ENCODE results near the gene HIBADH. TPM values are rescaled to one million over a fixed set of nuclear protein-coding genes. Genes with fewer than 3 reads are reported as not detected.

The HIBADH gene
- total RNA-seq, 1 donor from 2014 or later = 38.1 TPM

- Histone ChIP-seq H3K27me3 (no peaks in the 10 kb centered on the region), H3K4me1 (no peaks in the 10 kb centered on the region), H3K4me3 (no peak overlapping the region), H3K9me3 (no peaks in the 10 kb centered on the region), H3K36me3 (no peaks in the 10 kb centered on the region), H3K27ac (no peak overlapping the region)
- TF ChIP-seq POLR2AphosphoS5 (IDR thresholded peaks at IDR 0.05; ENCODE audit: insufficient read depth in 1 of 2, low read depth in 1 of 2) = no peak
- no peak for TF ChIP-seq POLR2A (IDR thresholded peaks at IDR 0.05)
- no peak for TF ChIP-seq CTCF (IDR thresholded peaks at IDR 0.05)
- intact Hi-C loops (cut with DNase I) = no loop called here
- DNase-seq (ENCODE audit: extremely low spot score in 2 of 2) = no peak
Observed at GRCh38 chr7:27587429-27587828, 75.3 kb downstream of the HIBADH start.

GRCh38 chr7:27586825-27587224 lies 75.9 kb downstream of the HIBADH start:
- Histone ChIP-seq H3K36me3 (no peaks in the 10 kb centered on the region), H3K27me3 (no peaks in the 10 kb centered on the region), H3K9me3 (no peaks in the 10 kb centered on the region), H3K27ac (no peak overlapping the region), H3K4me3 (no peak overlapping the region), H3K4me1 (no peaks in the 10 kb centered on the region)
- intact Hi-C loops (cut with DNase I) = no loop called here
- no peak for TF ChIP-seq POLR2A (IDR thresholded peaks at IDR 0.05)
- no peak for TF ChIP-seq CTCF (IDR thresholded peaks at IDR 0.05)
- no peak for TF ChIP-seq POLR2AphosphoS5 (IDR thresholded peaks at IDR 0.05; ENCODE audit: insufficient read depth in 1 of 2, low read depth in 1 of 2)
- DNase-seq (ENCODE audit: extremely low spot score in 2 of 2) = no peak

- Histone ChIP-seq H3K4me3 (no peak overlapping the region), H3K4me1 (no peaks in the 10 kb centered on the region), H3K27me3 (no peaks in the 10 kb centered on the region), H3K27ac (no peak overlapping the region), H3K36me3 (no peaks in the 10 kb centered on the region), H3K9me3 (no peaks in the 10 kb centered on the region)
- TF ChIP-seq POLR2AphosphoS5 (IDR thresholded peaks at IDR 0.05; ENCODE audit: insufficient read depth in 1 of 2, low read depth in 1 of 2) (no peak), CTCF (IDR thresholded peaks at IDR 0.05) (no peak), POLR2A (IDR thresholded peaks at IDR 0.05) (no peak)
- intact Hi-C loops (cut with DNase I) = no loop called here
- no peak for DNase-seq (ENCODE audit: extremely low spot score in 2 of 2)
Observed at GRCh38 chr7:27585781-27586447, 76.8 kb downstream of the HIBADH start.

DNA sequence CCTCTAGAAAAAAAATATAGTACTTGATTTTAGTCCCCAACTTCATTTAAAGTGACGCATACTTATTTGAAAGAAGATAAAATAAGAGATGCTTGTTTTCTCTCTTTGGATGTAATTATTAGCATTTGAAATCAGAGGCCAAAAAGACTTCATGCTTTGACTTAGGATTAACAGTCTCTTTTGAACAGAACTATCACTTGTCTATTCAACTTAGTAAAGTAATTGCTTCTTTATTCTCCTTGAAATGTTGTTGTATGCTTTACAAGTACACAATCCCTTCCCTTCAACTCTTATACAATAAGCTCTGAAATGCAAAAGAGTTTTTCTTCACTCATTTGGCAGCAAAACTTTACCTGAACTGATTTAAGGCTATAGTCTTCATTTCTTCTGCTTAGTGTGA lies 80.8 kb downstream of the HIBADH start:
- no peak for TF ChIP-seq POLR2A (IDR thresholded peaks at IDR 0.05)
- no peak for TF ChIP-seq CTCF (IDR thresholded peaks at IDR 0.05)
- no peak for TF ChIP-seq POLR2AphosphoS5 (IDR thresholded peaks at IDR 0.05; ENCODE audit: insufficient read depth in 1 of 2, low read depth in 1 of 2)
- no peak for DNase-seq (ENCODE audit: extremely low spot score in 2 of 2)
- H3K9me3 ChIP-seq = no peaks in the 10 kb centered on the region
- intact Hi-C loops (cut with DNase I) = no loop called here
- no peaks in the 10 kb centered on the region for H3K36me3 ChIP-seq
- no peaks in the 10 kb centered on the region for H3K4me1 ChIP-seq
- H3K4me3 ChIP-seq = no peak overlapping the region
- H3K27me3 ChIP-seq = no peaks in the 10 kb centered on the region
- H3K27ac ChIP-seq = no peak overlapping the region

DNA sequence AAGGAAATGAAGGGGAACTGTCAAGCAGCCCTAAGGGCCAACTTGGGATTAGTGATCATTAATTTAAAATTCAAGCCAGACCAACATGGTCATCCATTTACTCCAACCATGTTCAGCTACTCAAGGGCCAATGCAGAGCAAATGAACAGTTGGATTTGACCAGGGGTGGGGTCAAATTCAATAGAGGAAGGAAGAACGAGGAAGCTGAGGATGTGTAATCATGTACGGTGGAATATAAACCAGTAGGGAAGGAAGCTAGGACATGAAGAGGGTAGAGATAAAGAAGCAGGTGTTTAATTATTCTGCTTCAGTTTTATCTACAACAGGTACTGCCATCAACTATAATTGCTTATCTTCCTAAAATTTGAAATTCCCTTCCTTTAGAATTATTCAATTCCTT lies 81.6 kb downstream of the HIBADH start:
- no peaks in the 10 kb centered on the region for H3K9me3 ChIP-seq
- TF ChIP-seq POLR2AphosphoS5 (IDR thresholded peaks at IDR 0.05; ENCODE audit: insufficient read depth in 1 of 2, low read depth in 1 of 2) = no peak
- TF ChIP-seq CTCF (IDR thresholded peaks at IDR 0.05) = no peak
- no peak for TF ChIP-seq POLR2A (IDR thresholded peaks at IDR 0.05)
- intact Hi-C loops (cut with DNase I) = no loop called here
- no peak overlapping the region for H3K4me3 ChIP-seq
- peaks cover 2% of the 10 kb centered on the region for H3K4me1 ChIP-seq
- no peak for DNase-seq (ENCODE audit: extremely low spot score in 2 of 2)
- no peaks in the 10 kb centered on the region for H3K27me3 ChIP-seq
- H3K27ac ChIP-seq = no peak overlapping the region
- no peaks in the 10 kb centered on the region for H3K36me3 ChIP-seq

All from vagina (tissue), 2 donors.